ENCODE measurements around the gene STX8.

STX8 gene

DNA sequence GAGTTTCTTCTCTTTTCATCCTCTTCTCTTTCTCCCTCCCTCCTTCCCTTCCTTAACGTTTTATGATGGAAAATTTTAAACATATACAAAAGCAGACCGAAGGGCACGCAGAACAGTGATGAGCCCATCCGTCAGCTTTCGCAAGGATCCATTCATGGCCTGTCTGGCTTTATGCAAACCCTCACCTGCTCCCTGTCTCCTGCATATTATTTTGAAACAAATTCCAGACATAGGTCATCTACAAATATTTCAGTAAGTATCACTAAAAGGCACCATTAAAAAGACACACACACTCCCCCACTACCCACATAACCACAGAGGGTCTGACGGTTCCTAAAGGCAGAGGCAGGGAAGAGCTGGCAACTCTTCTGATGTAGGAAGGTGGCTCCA is 319.3 kb downstream of the STX8 start:
- H3K23ac ChIP-seq (ENCODE audit: low read length in 2 of 2), result no peak overlapping the region
- H4K91ac ChIP-seq (ENCODE audit: low read length), result no peak overlapping the region
- H3K18ac ChIP-seq (ENCODE audit: low read depth in 1 of 2, low read length in 2 of 2), result peak overlapping the region in 1 of 2 experiments; percentile 18
- no peak overlapping the region for H3K9ac ChIP-seq (ENCODE audit: low read length)
- no peak overlapping the region for H3K14ac ChIP-seq (ENCODE audit: low read length in 2 of 2)
- no peak for DNase-seq
- WGBS, result 90% methylated on average over 6 of the region's 6 CpGs
- no peaks in the 10 kb centered on the region for H3K27me3 ChIP-seq (ENCODE audit: control insufficient read depth in 1 of 2, insufficient read depth in 1 of 2, low read length in 2 of 2)
- no peak overlapping the region for H2BK120ac ChIP-seq (ENCODE audit: low read depth, low read length)
- peaks cover 25% of the 10 kb centered on the region for H3K4me1 ChIP-seq (ENCODE audit: control insufficient read depth, insufficient read depth, low read depth, low read length)
- no peak overlapping the region for H2BK12ac ChIP-seq (ENCODE audit: low read length in 2 of 2)
- H3K27ac ChIP-seq (ENCODE audit: low read length, poor library complexity, severe bottlenecking), result no peak overlapping the region
- no peak overlapping the region for H3K4me2 ChIP-seq (ENCODE audit: low read length, poor library complexity, severe bottlenecking)
- no peak overlapping the region for H2AFZ ChIP-seq (ENCODE audit: low read depth, low read length)
- no peaks in the 10 kb centered on the region for H3K36me3 ChIP-seq (ENCODE audit: control insufficient read depth in 1 of 2, insufficient read depth in 2 of 2, low read depth in 1 of 2, low read length in 2 of 2)
- H2BK5ac ChIP-seq (ENCODE audit: low read depth, low read length, poor library complexity, severe bottlenecking), result no peak overlapping the region
- no peak overlapping the region for H4K8ac ChIP-seq (ENCODE audit: low read length)
- H3K79me1 ChIP-seq (replicated peaks; ENCODE audit: low read length, poor library complexity, severe bottlenecking), result peaks cover 5% of the 10 kb centered on the region
- no peaks in the 10 kb centered on the region for H3K9me3 ChIP-seq (ENCODE audit: control insufficient read depth, low read length)
- H3K4ac ChIP-seq (ENCODE audit: low read depth in 1 of 2, low read length in 2 of 2), result no peak overlapping the region
- H2BK15ac ChIP-seq (ENCODE audit: low read depth, poor library complexity, severe bottlenecking), result no peak overlapping the region
- no peak overlapping the region for H3K4me3 ChIP-seq (ENCODE audit: insufficient read depth in 1 of 2, low read depth in 1 of 2, low read length in 2 of 2)
- no peak overlapping the region for H2AK5ac ChIP-seq (ENCODE audit: low read length, severe bottlenecking)

DNA sequence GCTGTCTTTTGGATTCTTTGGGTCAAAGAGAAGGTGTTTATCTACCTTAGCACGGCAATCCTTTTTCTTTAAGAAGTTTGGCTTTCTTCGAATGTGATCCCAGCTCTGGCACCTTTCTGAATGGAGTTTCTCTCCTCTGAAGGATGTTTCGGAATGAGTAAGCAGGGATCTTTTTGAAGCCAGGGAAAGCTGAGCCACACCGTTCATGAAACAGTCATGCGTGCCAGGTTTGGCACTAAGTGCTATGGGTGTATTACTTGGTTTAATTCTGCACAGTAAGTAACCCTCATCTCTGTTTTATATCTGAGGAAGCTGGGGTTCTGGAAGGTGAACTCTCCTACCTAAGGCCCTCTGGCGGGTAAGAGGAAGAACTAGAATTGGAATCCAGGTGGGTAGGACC is 319.8 kb downstream of the STX8 start:
- DNase-seq, result no peak
- no peak overlapping the region for H3K14ac ChIP-seq (ENCODE audit: low read length in 2 of 2)
- H3K27me3 ChIP-seq (ENCODE audit: control insufficient read depth in 1 of 2, insufficient read depth in 1 of 2, low read length in 2 of 2), result no peaks in the 10 kb centered on the region
- H3K18ac ChIP-seq (ENCODE audit: low read depth in 1 of 2, low read length in 2 of 2), result no peak overlapping the region
- no peaks in the 10 kb centered on the region for H3K9me3 ChIP-seq (ENCODE audit: control insufficient read depth, low read length)
- H3K4ac ChIP-seq (ENCODE audit: low read depth in 1 of 2, low read length in 2 of 2), result no peak overlapping the region
- no peak overlapping the region for H3K27ac ChIP-seq (ENCODE audit: low read length, poor library complexity, severe bottlenecking)
- H2BK5ac ChIP-seq (ENCODE audit: low read depth, low read length, poor library complexity, severe bottlenecking), result no peak overlapping the region
- 97% methylated on average over 6 of the region's 6 CpGs for WGBS
- no peaks in the 10 kb centered on the region for H3K36me3 ChIP-seq (ENCODE audit: control insufficient read depth in 1 of 2, insufficient read depth in 2 of 2, low read depth in 1 of 2, low read length in 2 of 2)
- no peak overlapping the region for H3K4me3 ChIP-seq (ENCODE audit: insufficient read depth in 1 of 2, low read depth in 1 of 2, low read length in 2 of 2)
- H2AK5ac ChIP-seq (ENCODE audit: low read length, severe bottlenecking), result no peak overlapping the region
- H3K4me1 ChIP-seq (ENCODE audit: control insufficient read depth, insufficient read depth, low read depth, low read length), result peaks cover 22% of the 10 kb centered on the region
- no peak overlapping the region for H4K8ac ChIP-seq (ENCODE audit: low read length)
- H2AFZ ChIP-seq (ENCODE audit: low read depth, low read length), result no peak overlapping the region
- no peak overlapping the region for H3K9ac ChIP-seq (ENCODE audit: low read length)
- no peak overlapping the region for H2BK120ac ChIP-seq (ENCODE audit: low read depth, low read length)
- no peak overlapping the region for H3K23ac ChIP-seq (ENCODE audit: low read length in 2 of 2)
- no peak overlapping the region for H2BK15ac ChIP-seq (ENCODE audit: low read depth, poor library complexity, severe bottlenecking)
- H2BK12ac ChIP-seq (ENCODE audit: low read length in 2 of 2), result no peak overlapping the region
- H3K4me2 ChIP-seq (ENCODE audit: low read length, poor library complexity, severe bottlenecking), result no peak overlapping the region
- peaks cover 5% of the 10 kb centered on the region for H3K79me1 ChIP-seq (replicated peaks; ENCODE audit: low read length, poor library complexity, severe bottlenecking)
- H4K91ac ChIP-seq (ENCODE audit: low read length), result no peak overlapping the region

DNA sequence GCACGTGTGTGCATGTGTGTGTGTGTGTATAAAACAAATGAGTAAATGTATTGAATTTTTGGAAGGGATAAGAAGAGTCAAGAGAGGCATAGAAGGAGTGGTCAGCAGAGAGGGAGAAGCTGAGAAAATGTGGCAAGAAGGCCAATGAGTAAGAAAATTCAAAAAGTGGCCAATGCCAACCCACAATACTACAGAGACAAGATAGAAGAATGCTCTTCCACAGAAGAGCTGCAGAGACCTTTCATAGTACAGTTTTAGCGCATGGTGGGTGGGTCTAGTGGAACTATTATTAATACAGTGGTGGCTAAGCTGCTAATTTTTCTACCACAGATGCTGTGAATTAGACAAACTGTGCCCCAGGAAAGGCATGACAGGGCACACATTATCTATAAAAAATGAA is 320.8 kb downstream of the STX8 start:
- Histone ChIP-seq H2BK5ac (ENCODE audit: low read depth, low read length, poor library complexity, severe bottlenecking) (no peak overlapping the region), H4K91ac (ENCODE audit: low read length) (no peak overlapping the region), H2BK12ac (ENCODE audit: low read length in 2 of 2) (no peak overlapping the region), H2AFZ (ENCODE audit: low read depth, low read length) (no peak overlapping the region), H3K79me1 (replicated peaks; ENCODE audit: low read length, poor library complexity, severe bottlenecking) (peaks cover 5% of the 10 kb centered on the region), H3K4me3 (ENCODE audit: insufficient read depth in 1 of 2, low read depth in 1 of 2, low read length in 2 of 2) (no peak overlapping the region), H3K23ac (ENCODE audit: low read length in 2 of 2) (no peak overlapping the region), H3K27me3 (ENCODE audit: control insufficient read depth in 1 of 2, insufficient read depth in 1 of 2, low read length in 2 of 2) (no peaks in the 10 kb centered on the region), H3K14ac (ENCODE audit: low read length in 2 of 2) (no peak overlapping the region), H2BK15ac (ENCODE audit: low read depth, poor library complexity, severe bottlenecking) (no peak overlapping the region), H3K27ac (ENCODE audit: low read length, poor library complexity, severe bottlenecking) (no peak overlapping the region), H3K4me1 (ENCODE audit: control insufficient read depth, insufficient read depth, low read depth, low read length) (peaks cover 22% of the 10 kb centered on the region), H3K4me2 (ENCODE audit: low read length, poor library complexity, severe bottlenecking) (no peak overlapping the region), H3K4ac (ENCODE audit: low read depth in 1 of 2, low read length in 2 of 2) (no peak overlapping the region), H2BK120ac (ENCODE audit: low read depth, low read length) (no peak overlapping the region), H3K36me3 (ENCODE audit: control insufficient read depth in 1 of 2, insufficient read depth in 2 of 2, low read depth in 1 of 2, low read length in 2 of 2) (no peaks in the 10 kb centered on the region), H3K9ac (ENCODE audit: low read length) (no peak overlapping the region), H4K8ac (ENCODE audit: low read length) (no peak overlapping the region), H3K9me3 (ENCODE audit: control insufficient read depth, low read length) (no peaks in the 10 kb centered on the region), H3K18ac (ENCODE audit: low read depth in 1 of 2, low read length in 2 of 2) (no peak overlapping the region), H2AK5ac (ENCODE audit: low read length, severe bottlenecking) (no peak overlapping the region)
- WGBS, result 95% methylated on average over 2 of the region's 2 CpGs
- no peak for DNase-seq

DNA sequence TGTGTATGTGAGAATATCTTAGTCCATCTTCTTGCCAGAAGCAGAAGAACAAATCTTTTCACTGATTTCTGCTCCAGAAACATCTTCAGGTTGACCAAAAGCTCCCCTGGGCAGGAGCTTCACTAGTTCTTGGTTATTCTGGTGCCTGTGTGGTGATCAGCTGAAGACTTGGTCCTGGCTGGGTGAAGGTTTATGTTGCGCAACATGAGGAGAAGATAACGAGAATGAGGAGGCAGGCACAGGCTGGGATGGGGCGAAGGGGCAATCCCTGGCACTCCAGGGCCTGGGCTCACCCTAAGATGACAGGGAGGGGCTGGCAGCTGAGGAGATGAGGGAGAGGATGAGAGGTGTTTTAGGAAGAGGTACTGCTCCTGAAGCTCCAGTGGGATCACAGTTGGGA is 322.3 kb downstream of the STX8 start:
- Histone ChIP-seq H3K4me2 (ENCODE audit: low read length, poor library complexity, severe bottlenecking) (no peak overlapping the region), H3K9ac (ENCODE audit: low read length) (no peak overlapping the region), H3K4ac (ENCODE audit: low read depth in 1 of 2, low read length in 2 of 2) (no peak overlapping the region), H3K4me1 (ENCODE audit: control insufficient read depth, insufficient read depth, low read depth, low read length) (peaks cover 14% of the 10 kb centered on the region), H3K27me3 (ENCODE audit: control insufficient read depth in 1 of 2, insufficient read depth in 1 of 2, low read length in 2 of 2) (no peaks in the 10 kb centered on the region), H3K9me3 (ENCODE audit: control insufficient read depth, low read length) (no peaks in the 10 kb centered on the region), H3K23ac (ENCODE audit: low read length in 2 of 2) (no peak overlapping the region), H3K27ac (ENCODE audit: low read length, poor library complexity, severe bottlenecking) (no peak overlapping the region), H2BK120ac (ENCODE audit: low read depth, low read length) (no peak overlapping the region), H2BK15ac (ENCODE audit: low read depth, poor library complexity, severe bottlenecking) (no peak overlapping the region), H2BK5ac (ENCODE audit: low read depth, low read length, poor library complexity, severe bottlenecking) (no peak overlapping the region), H3K18ac (ENCODE audit: low read depth in 1 of 2, low read length in 2 of 2) (no peak overlapping the region), H4K8ac (ENCODE audit: low read length) (no peak overlapping the region), H3K79me1 (replicated peaks; ENCODE audit: low read length, poor library complexity, severe bottlenecking) (peaks cover 4% of the 10 kb centered on the region), H3K4me3 (ENCODE audit: insufficient read depth in 1 of 2, low read depth in 1 of 2, low read length in 2 of 2) (no peak overlapping the region), H2BK12ac (ENCODE audit: low read length in 2 of 2) (no peak overlapping the region), H4K91ac (ENCODE audit: low read length) (no peak overlapping the region), H2AK5ac (ENCODE audit: low read length, severe bottlenecking) (no peak overlapping the region), H3K36me3 (ENCODE audit: control insufficient read depth in 1 of 2, insufficient read depth in 2 of 2, low read depth in 1 of 2, low read length in 2 of 2) (peaks cover 0 to 4% of the 10 kb centered on the region in 2 experiments), H3K14ac (ENCODE audit: low read length in 2 of 2) (no peak overlapping the region), H2AFZ (ENCODE audit: low read depth, low read length) (no peak overlapping the region)
- 92% methylated on average over 3 of the region's 3 CpGs for WGBS
- no peak for DNase-seq

Data from mesenchymal stem cell (in vitro differentiated cells and primary cell).